Measurements from ENCODE around the gene JDP2.
"Not testable (repeated sequence)": the region's sequence is repeated elsewhere in the genome, so short reads cannot be mapped to it uniquely, and the experiment has no call there.

The JDP2 gene

GRCh38 chr14:75427482-75428229, at the start of gene JDP2:
Gene JDP2, plus strand, starts transcription at chr14:75428022. Its CDS starts 9,899 bp downstream, at chr14:75437921.
- peak; percentile 97 for DNase-seq

- no peak for DNase-seq
Measured at GRCh38 chr14:75379246-75379929, 48.4 kb upstream of the JDP2 start.

- DNase-seq: no peak
Measured at GRCh38 chr14:75379930-75380270, 47.9 kb upstream of the JDP2 start.

GRCh38 chr14:75380656-75381055, 47.2 kb upstream of the JDP2 start:
- DNase-seq: no peak

GRCh38 chr14:75381642-75382041, 46.2 kb upstream of the JDP2 start:
- no peak for DNase-seq

GRCh38 chr14:75383219-75383618, 44.6 kb upstream of the JDP2 start:
- DNase-seq: not testable (repeated sequence)

- no peak for DNase-seq
Measured at GRCh38 chr14:75383721-75384120, 44.1 kb upstream of the JDP2 start.

GRCh38 chr14:75389679-75390078, 38.1 kb upstream of the JDP2 start:
- DNase-seq: no peak

GRCh38 chr14:75390183-75390582, 37.6 kb upstream of the JDP2 start:
- DNase-seq: no peak

- no peak for DNase-seq
Measured at GRCh38 chr14:75391953-75392352, 35.9 kb upstream of the JDP2 start.

- no peak for DNase-seq
Measured at GRCh38 chr14:75392686-75393641, 34.9 kb upstream of the JDP2 start.

- DNase-seq: no peak
Measured at GRCh38 chr14:75393794-75394193, 34.0 kb upstream of the JDP2 start.

GRCh38 chr14:75395862-75396261, 32.0 kb upstream of the JDP2 start:
- DNase-seq: no peak

GRCh38 chr14:75399321-75399720, 28.5 kb upstream of the JDP2 start:
- DNase-seq: no peak

- DNase-seq: peak; percentile 74
Measured at GRCh38 chr14:75399843-75400775, 27.7 kb upstream of the JDP2 start.

- DNase-seq: peak; percentile 87
Measured at GRCh38 chr14:75401361-75401760, 26.5 kb upstream of the JDP2 start.

GRCh38 chr14:75402867-75403413, 24.9 kb upstream of the JDP2 start:
- DNase-seq: no peak

- no peak for DNase-seq
Measured at GRCh38 chr14:75404847-75405246, 23.0 kb upstream of the JDP2 start.

- no peak for DNase-seq
Measured at GRCh38 chr14:75406102-75406501, 21.7 kb upstream of the JDP2 start.

GRCh38 chr14:75406856-75407255, 21.0 kb upstream of the JDP2 start:
- no peak for DNase-seq

GRCh38 chr14:75409316-75410205, 18.3 kb upstream of the JDP2 start:
- no peak for DNase-seq
